C4-2B (cell line): ENCODE results near the gene SEL1L2.

Experiments
- CTCF ChIP-seq: fragments of 450-650 bp; conservative IDR thresholded peaks from 2 replicates; pipeline ENCODE4 v1.5.1; 2017; ENCODE audit warnings: mild to moderate bottlenecking
- ZFX ChIP-seq: fragments of 450-650 bp; IDR thresholded peaks from 2 replicates; pipeline ENCODE4 v1.6.1; 2017

GRCh38 chr20:13934992-13935894 is 55.2 kb downstream of the SEL1L2 start:
- TF ChIP-seq CTCF (no peak), ZFX (no peak)
